Measurements from ENCODE around the gene PRKCB.

DNA sequence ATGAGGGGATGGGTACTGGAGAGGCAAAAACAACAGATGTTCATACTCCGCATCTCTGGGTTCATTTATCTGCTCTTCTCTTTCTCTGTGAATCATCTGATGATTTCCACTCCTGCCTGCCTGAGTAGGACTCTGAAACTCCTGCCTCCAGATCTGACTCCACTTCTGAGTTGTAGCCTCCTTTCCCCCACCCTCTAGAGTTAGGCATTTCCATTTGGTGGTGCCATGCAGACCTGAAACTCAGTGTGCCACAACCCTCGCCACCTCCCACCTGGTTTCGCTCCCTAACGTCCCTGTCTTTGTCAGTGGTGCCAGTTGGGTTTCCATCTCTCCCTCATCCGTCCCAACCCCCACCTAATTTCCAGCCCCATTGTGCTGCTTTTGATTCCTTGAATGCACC, 126.2 kb downstream of the PRKCB start:
- TF ChIP-seq POLR2A (IDR thresholded peaks at IDR 0.05; ENCODE audit: low read depth, low read length) (no peak), POLR2AphosphoS5 (IDR thresholded peaks at IDR 0.05; ENCODE audit: low read depth, low read length) (no peak)
